PC-3 (cell line): ENCODE measurements around the gene ZC3H7A. TPM values are rescaled to one million over a fixed set of nuclear protein-coding genes. Genes with fewer than 3 reads are reported as not detected.

Source experiments
- ATAC-seq: fragments of 200-7000 bp; cut with Tn5 transposase; 2 replicates; pipeline ENCODE4 v1.9.1; 2020; ENCODE audit warnings: mild to moderate bottlenecking, moderate library complexity
- BruUV-seq: library from RNA; stranded (reverse); fragments of 400-500 nt; replicated peaks from 2 replicates; lab custom pipeline; 2021; lab: Mats Ljungman, UMichigan
- CTCF ChIA-PET: fragments of 300-600 bp; sonication (Branson Sonifier 250); formaldehyde crosslinking; loops from one replicate; lab custom pipeline; 2022; ENCODE audit warnings: antibody characterized with exemption; lab: Charles Lee
- POLR2A ChIA-PET: fragments of 300-600 bp; sonication (Branson Sonifier 250); formaldehyde crosslinking; loops from one replicate; lab custom pipeline; 2022; ENCODE audit warnings: antibody characterized with exemption; ENCODE audit not compliant: unreplicated experiment; lab: Charles Lee
- DNase-seq: peaks from one replicate; pipeline ENCODE4 v3.0.0-alpha.2; 2015
- H2AFZ ChIP-seq: fragments of 300-600 bp; sonication (generic); 2 replicates; pipeline ENCODE4 v1.6.0; 2016; ENCODE audit warnings: antibody characterized with exemption, low read length
- H3F3A ChIP-seq: fragments of 300-600 bp; sonication (generic); one replicate; pipeline ENCODE4 v1.6.0; 2017; ENCODE audit warnings: antibody characterized with exemption, low read length, control low read depth, mild to moderate bottlenecking; ENCODE audit not compliant: unreplicated experiment
- H3K27ac ChIP-seq: fragments of 300-600 bp; sonication (generic); 2 replicates; pipeline ENCODE4 v1.5.1; 2016; ENCODE audit warnings: mild to moderate bottlenecking, low read length
- H3K27me3 ChIP-seq: fragments of 300-600 bp; sonication (generic); 2 replicates; pipeline ENCODE4 v1.6.1; 2016; ENCODE audit warnings: low read length, mixed read lengths
- H3K36me3 ChIP-seq: fragments of 300-600 bp; sonication (generic); 2 replicates; pipeline ENCODE4 v1.6.1; 2016; ENCODE audit warnings: low read depth, mixed run types, low read length, mixed read lengths
- H3K4me1 ChIP-seq: fragments of 300-600 bp; sonication (generic); 2 replicates; pipeline ENCODE4 v1.5.1; 2016; ENCODE audit warnings: low read length; ENCODE audit not compliant: insufficient read depth
- H3K4me2 ChIP-seq: fragments of 300-600 bp; sonication (generic); 2 replicates; pipeline ENCODE4 v1.6.0; 2016; ENCODE audit warnings: low read length
- H3K4me3 ChIP-seq: fragments of 300-600 bp; sonication (generic); 2 replicates; pipeline ENCODE4 v1.5.1; 2016; ENCODE audit warnings: mild to moderate bottlenecking, low read length, mixed read lengths
- H3K79me2 ChIP-seq: fragments of 300-600 bp; sonication (generic); 2 replicates; pipeline ENCODE4 v1.6.1; 2017; ENCODE audit warnings: low read length, mixed read lengths
- H3K9ac ChIP-seq: fragments of 300-600 bp; sonication (generic); 2 replicates; pipeline ENCODE4 v1.6.0; 2016; ENCODE audit warnings: mild to moderate bottlenecking, low read length
- H3K9me2 ChIP-seq: fragments of 300-600 bp; sonication (generic); replicated peaks from 2 replicates; pipeline ENCODE4 v1.6.1; 2016; ENCODE audit warnings: mixed run types, low read length, mixed read lengths
- H3K9me3 ChIP-seq: fragments of 300-600 bp; sonication (generic); 2 replicates; pipeline ENCODE4 v1.6.1; 2016; ENCODE audit warnings: low read length, mixed read lengths
- H4K20me1 ChIP-seq: fragments of 300-600 bp; sonication (generic); 2 replicates; pipeline ENCODE4 v1.6.1; 2016; ENCODE audit warnings: low read length, mixed read lengths
- EZH2 ChIP-seq: fragments of 300-600 bp; sonication (generic); IDR thresholded peaks from one replicate; pipeline ENCODE4 v1.6.1; 2017; ENCODE audit warnings: antibody characterized with exemption, mild to moderate bottlenecking, low read length; ENCODE audit not compliant: unreplicated experiment
- EZH2phosphoT487 ChIP-seq: fragments of 300-600 bp; sonication (generic); IDR thresholded peaks from 2 replicates; pipeline ENCODE4 v1.6.1; 2018; ENCODE audit warnings: mild to moderate bottlenecking, antibody characterized with exemption, low read length, borderline replicate concordance
- intact Hi-C: fragments of 100-400 bp; cut with micrococcal nuclease; formaldehyde crosslinking; loops from 2 replicates; pipeline ENCODE4 v1.9.0; 2023
- total RNA-seq: library from RNA; depleted of rRNA; stranded (reverse); fragments of >200 nt; gene quantifications from 2 replicates; pipeline ENCODE4 v1.2.3, GENCODE V29; 2014
- TF ChIP-seq, protein P1 (sequence below): fragments of 300-600 bp; sonication (generic); conservative IDR thresholded peaks from 2 replicates; pipeline ENCODE4 v1.5.1; 2017; ENCODE audit warnings: antibody characterized with exemption, low read depth, mild to moderate bottlenecking, low read length

The ZC3H7A gene
- total RNA-seq, 1 experiment from 2014 or later: 21.2 TPM

DNA sequence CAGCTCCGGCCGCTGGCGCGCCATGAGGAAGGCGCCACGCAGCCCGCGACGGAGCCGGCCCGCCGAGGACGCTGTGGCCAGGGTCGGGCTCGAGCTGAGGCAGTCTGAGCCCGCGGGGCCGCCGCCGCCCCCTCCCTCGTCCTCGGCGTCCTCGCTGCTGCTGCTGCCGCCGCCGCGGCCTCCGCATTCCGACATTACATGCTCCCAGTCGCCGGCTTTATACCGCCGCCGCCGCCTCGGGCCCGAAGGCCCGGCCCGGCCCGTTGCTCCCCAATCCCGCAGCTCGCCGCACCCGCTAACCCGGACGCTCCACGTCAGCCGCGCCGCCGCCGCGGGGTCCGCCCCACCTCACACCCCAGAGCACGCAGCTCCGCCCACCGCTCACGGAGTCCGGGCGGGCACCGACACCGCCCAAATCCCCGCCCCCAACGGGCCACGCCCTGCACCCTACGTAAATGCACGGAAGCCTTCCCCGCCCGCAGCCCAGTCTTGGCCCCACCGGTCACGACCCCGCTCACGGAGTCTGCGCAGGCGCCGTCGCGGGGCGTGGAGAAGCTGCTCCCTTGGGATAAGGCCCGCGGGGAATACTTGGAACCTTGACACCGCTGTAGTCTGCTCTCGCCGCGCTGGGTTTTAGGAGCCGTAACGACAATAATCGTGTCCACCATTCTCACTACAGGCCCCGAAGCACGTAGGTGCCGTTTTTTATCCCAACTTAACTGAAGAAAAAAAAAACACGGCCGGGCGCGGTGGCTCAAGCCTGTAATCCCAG, 54.3 kb downstream of the ZC3H7A start, which contains the start of gene TXNDC11:
TSS of gene TXNDC11 (minus strand) at position 322 of the 772 bp plus-strand sequence. CDS start at position 195, 127 bp downstream.
- Histone ChIP-seq H3K79me2 (peaks cover 53% of the 10 kb centered on the region), H4K20me1 (peaks cover 16% of the 10 kb centered on the region; the same call in 1 of the 2 replicates), H3K27me3 (no peaks in the 10 kb centered on the region), H3K4me1 (peaks cover 20% of the 10 kb centered on the region), H3K9ac (peak within 1 kb of the TSS; percentile 93), H3F3A (no peaks in the 10 kb centered on the region), H3K4me2 (peak within 1 kb of the TSS; percentile 94), H3K27ac (peak within 1 kb of the TSS; percentile 69), H3K4me3 (peak within 1 kb of the TSS; percentile 99), H3K9me3 (no peaks in the 10 kb centered on the region), H3K9me2 (no peaks in the 10 kb centered on the region), H2AFZ (peak within 1 kb of the TSS; percentile 80), H3K36me3 (no peaks in the 10 kb centered on the region)
- ATAC-seq (peak; percentile 88), DNase-seq (peak; percentile 96)
- ChIA-PET POLR2A (interaction anchor here (0.6 to 0.9 kb wide), 2 partner anchors 35 to 54 kb away, joined by 3 to 6 read pairs; partner anchors contain the start of gene ZC3H7A), CTCF (interaction anchor here (1.0 kb wide), 1 partner anchor 54 kb away, joined by 4 read pairs; the partner anchor contains the start of gene ZC3H7A)
- TF ChIP-seq, protein P1, sequence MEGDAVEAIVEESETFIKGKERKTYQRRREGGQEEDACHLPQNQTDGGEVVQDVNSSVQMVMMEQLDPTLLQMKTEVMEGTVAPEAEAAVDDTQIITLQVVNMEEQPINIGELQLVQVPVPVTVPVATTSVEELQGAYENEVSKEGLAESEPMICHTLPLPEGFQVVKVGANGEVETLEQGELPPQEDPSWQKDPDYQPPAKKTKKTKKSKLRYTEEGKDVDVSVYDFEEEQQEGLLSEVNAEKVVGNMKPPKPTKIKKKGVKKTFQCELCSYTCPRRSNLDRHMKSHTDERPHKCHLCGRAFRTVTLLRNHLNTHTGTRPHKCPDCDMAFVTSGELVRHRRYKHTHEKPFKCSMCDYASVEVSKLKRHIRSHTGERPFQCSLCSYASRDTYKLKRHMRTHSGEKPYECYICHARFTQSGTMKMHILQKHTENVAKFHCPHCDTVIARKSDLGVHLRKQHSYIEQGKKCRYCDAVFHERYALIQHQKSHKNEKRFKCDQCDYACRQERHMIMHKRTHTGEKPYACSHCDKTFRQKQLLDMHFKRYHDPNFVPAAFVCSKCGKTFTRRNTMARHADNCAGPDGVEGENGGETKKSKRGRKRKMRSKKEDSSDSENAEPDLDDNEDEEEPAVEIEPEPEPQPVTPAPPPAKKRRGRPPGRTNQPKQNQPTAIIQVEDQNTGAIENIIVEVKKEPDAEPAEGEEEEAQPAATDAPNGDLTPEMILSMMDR: no peak
- TF ChIP-seq EZH2 (no peak), EZH2phosphoT487 (no peak)
- BruUV-seq: no TSS peak
- intact Hi-C loops: loop anchor here (1.0 kb wide), 1 partner anchor 15 kb away; no protein-coding TSS in a partner anchor

DNA sequence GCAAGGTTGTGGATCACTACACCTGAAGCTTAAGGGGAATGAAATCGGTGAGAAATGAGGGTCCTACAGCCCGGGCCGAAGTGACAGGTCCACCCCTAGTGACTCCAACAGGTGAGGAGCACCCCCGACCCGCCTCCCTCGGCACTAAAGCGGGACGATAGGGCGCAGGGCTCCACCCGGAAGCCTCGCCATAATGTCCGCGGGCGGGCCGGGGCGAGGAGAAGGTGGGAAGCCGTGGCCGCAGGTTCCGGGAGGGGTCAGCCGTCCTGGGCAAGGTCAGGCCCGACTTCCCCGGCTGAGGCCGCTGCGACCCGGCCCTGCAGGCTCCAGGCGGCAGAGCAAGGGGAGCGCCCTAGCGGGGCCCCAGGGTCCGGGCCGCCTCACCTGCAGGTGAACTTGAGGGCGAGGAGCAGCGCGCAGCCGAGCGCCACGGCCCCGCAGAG, 54.9 kb downstream of the ZC3H7A start:
- Histone ChIP-seq H3K9ac (peak overlapping the region; percentile 93), H3K4me1 (peaks cover 20% of the 10 kb centered on the region), H3K9me2 (no peaks in the 10 kb centered on the region), H3K79me2 (peaks cover 59% of the 10 kb centered on the region), H3F3A (no peaks in the 10 kb centered on the region), H3K4me3 (peak overlapping the region; percentile 99), H3K36me3 (no peaks in the 10 kb centered on the region), H3K9me3 (no peaks in the 10 kb centered on the region), H2AFZ (peak overlapping the region; percentile 59), H3K27me3 (no peaks in the 10 kb centered on the region), H3K4me2 (peak overlapping the region; percentile 94), H4K20me1 (peaks cover 16% of the 10 kb centered on the region; the same call in 1 of the 2 replicates), H3K27ac (peak overlapping the region; percentile 59)
- BruUV-seq: no TSS peak
- intact Hi-C loops: loop anchor here (1.0 kb wide), 1 partner anchor 15 kb away; no protein-coding TSS in a partner anchor
- TF ChIP-seq EZH2: no peak
- TF ChIP-seq, protein P1: no peak
- TF ChIP-seq EZH2phosphoT487: no peak
- CTCF ChIA-PET: no interaction called here
- no peak for DNase-seq
- peak; percentile 21 for ATAC-seq
- POLR2A ChIA-PET: no interaction called here

DNA sequence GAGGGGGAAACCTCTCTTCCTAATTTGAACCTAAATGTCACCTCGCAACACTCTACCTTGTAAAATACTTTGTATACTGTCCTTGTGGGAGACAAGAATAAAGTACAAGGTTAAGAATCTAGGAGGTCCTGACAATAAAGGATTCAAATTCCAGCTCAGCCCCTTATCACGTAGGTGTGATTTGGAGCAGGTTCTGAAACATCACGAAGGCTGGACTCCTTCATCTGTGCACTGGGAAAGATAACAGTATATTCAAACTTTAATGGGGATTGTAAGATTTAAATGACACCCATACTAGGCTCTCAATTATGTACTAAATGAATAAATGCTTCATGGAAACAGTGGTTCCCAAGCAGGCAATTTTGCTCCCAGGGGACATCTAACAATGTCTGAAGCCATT, 56.5 kb downstream of the ZC3H7A start:
- no peaks in the 10 kb centered on the region for H3F3A ChIP-seq
- H3K27me3 ChIP-seq: no peaks in the 10 kb centered on the region
- H3K4me1 ChIP-seq: peaks cover 20% of the 10 kb centered on the region
- H3K4me2 ChIP-seq: peak overlapping the region; percentile 94
- H3K79me2 ChIP-seq: peaks cover 60% of the 10 kb centered on the region
- no peak overlapping the region for H3K27ac ChIP-seq
- ChIA-PET POLR2A (no interaction called here), CTCF (no interaction called here)
- intact Hi-C loops: no loop called here
- no peaks in the 10 kb centered on the region for H3K9me2 ChIP-seq
- H2AFZ ChIP-seq: no peak overlapping the region
- H4K20me1 ChIP-seq: peaks cover 16% of the 10 kb centered on the region; the same call in 1 of the 2 replicates
- no peak overlapping the region for H3K9ac ChIP-seq
- no TSS peak for BruUV-seq
- no peaks in the 10 kb centered on the region for H3K9me3 ChIP-seq
- ATAC-seq (no peak), DNase-seq (no peak)
- peak overlapping the region; percentile 99 for H3K4me3 ChIP-seq
- peaks cover 11% of the 10 kb centered on the region; the same call in 1 of the 2 replicates for H3K36me3 ChIP-seq
- TF ChIP-seq EZH2: no peak
- TF ChIP-seq, protein P1: no peak
- TF ChIP-seq EZH2phosphoT487: no peak
